PFSK-1 (cell line): Measurements from ENCODE around the gene ORMDL1.

Experiments used
- FOXP2 ChIP-seq: optimal IDR thresholded peaks from 2 replicates; pipeline ENCODE3; 2011; ENCODE audit warnings: borderline replicate concordance, control low read depth, inconsistent platforms; ENCODE audit not compliant: insufficient read depth; ENCODE audit errors: extremely low read length, extremely low read depth
- POLR2AphosphoS5 ChIP-seq: IDR thresholded peaks from 2 replicates; pipeline ENCODE4 v1.6.1; 2012; ENCODE audit warnings: low read depth, mild to moderate bottlenecking, control low read depth, low read length, moderate library complexity
- REST ChIP-seq, 2 experiments: IDR thresholded peaks; 2 replicates each; pipeline versions ENCODE4 v1.6.1 to v1.8.0; 2011 to 2012; ENCODE audit warnings: low read depth in 2 of 2, low read length in 2 of 2, control low read depth in 1 of 2, inconsistent platforms in 1 of 2, mild to moderate bottlenecking in 1 of 2, moderate library complexity in 1 of 2; ENCODE audit not compliant: insufficient read depth in 1 of 2
- SIN3A ChIP-seq: IDR thresholded peaks from 2 replicates; pipeline ENCODE4 v1.6.1; 2012; ENCODE audit warnings: mild to moderate bottlenecking, low read length, moderate library complexity, borderline replicate concordance; ENCODE audit not compliant: insufficient read depth
- TAF1 ChIP-seq: IDR thresholded peaks from 2 replicates; pipeline ENCODE4 v1.6.1; 2012; ENCODE audit warnings: low read length, control low read depth, borderline replicate concordance; ENCODE audit not compliant: insufficient read depth

The ORMDL1 gene

DNA sequence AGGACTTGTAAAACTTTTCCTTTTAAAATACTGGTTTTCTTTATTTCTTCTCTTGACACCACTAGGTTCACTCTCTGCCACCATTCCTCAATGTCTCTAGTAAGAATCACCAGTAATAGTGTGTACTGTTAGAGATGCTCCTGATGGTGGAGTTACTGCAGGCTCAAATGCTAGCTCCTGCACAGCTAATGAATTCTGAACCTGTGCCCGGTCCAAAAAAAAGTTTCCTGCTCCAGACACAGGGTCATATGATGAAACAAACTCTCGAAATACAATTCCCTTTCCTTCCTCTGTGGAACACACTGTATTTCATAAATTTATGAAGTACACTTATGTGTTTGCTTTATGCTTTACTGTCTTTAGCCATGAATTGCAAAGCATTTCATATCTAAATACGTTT, 19.3 kb upstream of the ORMDL1 start:
- TF ChIP-seq SIN3A (no peak), POLR2AphosphoS5 (no peak), FOXP2 (no peak), TAF1 (no peak), REST (IDR thresholded peaks at IDR 0.05; ENCODE audit: insufficient read depth in 1 of 2, low read depth in 2 of 2, low read length in 2 of 2) (no peak)

- no peak for TF ChIP-seq REST (IDR thresholded peaks at IDR 0.05; ENCODE audit: insufficient read depth in 1 of 2, low read depth in 2 of 2, low read length in 2 of 2)
- TF ChIP-seq TAF1: no peak
- no peak for TF ChIP-seq SIN3A
- no peak for TF ChIP-seq FOXP2
- no peak for TF ChIP-seq POLR2AphosphoS5
Measured at GRCh38 chr2:189802396-189802912, 18.3 kb upstream of the ORMDL1 start.

GRCh38 chr2:189799531-189799930, 15.4 kb upstream of the ORMDL1 start:
- no peak for TF ChIP-seq REST (IDR thresholded peaks at IDR 0.05; ENCODE audit: insufficient read depth in 1 of 2, low read depth in 2 of 2, low read length in 2 of 2)
- TF ChIP-seq SIN3A: no peak
- TF ChIP-seq TAF1: no peak

GRCh38 chr2:189799030-189799331, 14.8 kb upstream of the ORMDL1 start:
- no peak for TF ChIP-seq SIN3A
- no peak for TF ChIP-seq TAF1
- no peak for TF ChIP-seq FOXP2
- TF ChIP-seq REST (IDR thresholded peaks at IDR 0.05; ENCODE audit: insufficient read depth in 1 of 2, low read depth in 2 of 2, low read length in 2 of 2): no peak
- TF ChIP-seq POLR2AphosphoS5: no peak
